HEK293 (cell line): ENCODE results near the gene CRYBB1.
A peak's percentile ranks its signal among the peaks of the same experiment; 100 is the strongest.

Experiments
- CTCF ChIA-PET: fragments of 350-600 bp; formaldehyde crosslinking; extraction: SDS; loops from one replicate; lab custom pipeline; 2021; ENCODE audit warnings: antibody characterized with exemption; lab: Yijun Ruan, JAX
- POLR2A ChIA-PET: fragments of 300-600 bp; formaldehyde crosslinking; extraction: SDS; loops from one replicate; lab custom pipeline; 2020; ENCODE audit warnings: antibody characterized with exemption, inconsistent platforms; lab: Yijun Ruan, JAX
- H3K27ac ChIP-seq: fragments of 200-500 bp; sonication (Bioruptor generic); 2 replicates; pipeline ENCODE4 v1.5.1; 2014; ENCODE audit warnings: low read depth, low read length, control low read depth, inconsistent platforms; ENCODE audit errors: extremely low read depth
- H3K36me3 ChIP-seq, 2 experiments: fragments of 200-500 bp in 1 of 2; sonication (Bioruptor generic) in 1 of 2; 1 replicate in 1 of 2; 2 replicates in 1 of 2; pipeline ENCODE4 v1.5.1; 2014 to 2017; ENCODE audit warnings: inconsistent platforms in 2 of 2, low read length in 2 of 2; ENCODE audit not compliant: control insufficient read depth in 2 of 2, insufficient read depth in 1 of 2
- H3K4me1 ChIP-seq: fragments of 200-500 bp; sonication (Bioruptor generic); 2 replicates; pipeline ENCODE4 v1.5.1; 2014; ENCODE audit warnings: mild to moderate bottlenecking, low read length, inconsistent platforms; ENCODE audit not compliant: control insufficient read depth, insufficient read depth
- H3K4me3 ChIP-seq: 2 replicates; pipeline ENCODE4 v1.5.1; 2011; ENCODE audit warnings: low read depth, mild to moderate bottlenecking, control low read depth, low read length, moderate library complexity
- H3K9me3 ChIP-seq: fragments of 200-500 bp; sonication (Bioruptor generic); 2 replicates; pipeline ENCODE4 v1.5.1; 2014; ENCODE audit warnings: low read depth, low read length, inconsistent platforms; ENCODE audit not compliant: control insufficient read depth, insufficient read depth
- BCL6B ChIP-seq: fragments of 450-650 bp; formaldehyde crosslinking; IDR thresholded peaks from 2 replicates; pipeline ENCODE4 v1.5.1; 2017; ENCODE audit warnings: missing biosample characterization, missing genetic modification characterization
- GFI1B ChIP-seq: fragments of 450-650 bp; formaldehyde crosslinking; IDR thresholded peaks from 2 replicates; pipeline ENCODE4 v1.5.1; 2016; ENCODE audit warnings: missing biosample characterization, missing genetic modification characterization
- PRDM10 ChIP-seq: fragments of 450-650 bp; formaldehyde crosslinking; IDR thresholded peaks from 2 replicates; pipeline ENCODE4 v1.5.1; 2016; ENCODE audit warnings: missing biosample characterization, missing genetic modification characterization
- PRDM4 ChIP-seq: fragments of 450-650 bp; formaldehyde crosslinking; IDR thresholded peaks from 2 replicates; pipeline ENCODE4 v1.5.1; 2017; ENCODE audit warnings: missing biosample characterization, missing genetic modification characterization
- WT1 ChIP-seq: fragments of 450-650 bp; formaldehyde crosslinking; IDR thresholded peaks from 2 replicates; pipeline ENCODE4 v1.5.1; 2016; ENCODE audit warnings: missing biosample characterization, missing genetic modification characterization
- ZBTB48 ChIP-seq: fragments of 450-650 bp; formaldehyde crosslinking; IDR thresholded peaks from 2 replicates; pipeline ENCODE4 v1.5.1; 2016; ENCODE audit warnings: missing biosample characterization, missing genetic modification characterization
- ZNF138 ChIP-seq: fragments of 450-650 bp; formaldehyde crosslinking; IDR thresholded peaks from 2 replicates; pipeline ENCODE4 v1.5.1; 2016; ENCODE audit warnings: missing biosample characterization, missing genetic modification characterization, borderline replicate concordance
- ZNF174 ChIP-seq: fragments of 450-650 bp; formaldehyde crosslinking; IDR thresholded peaks from 2 replicates; pipeline ENCODE4 v1.5.0; 2017; ENCODE audit warnings: missing biosample characterization, mild to moderate bottlenecking, missing genetic modification characterization
- ZNF311 ChIP-seq: fragments of 450-650 bp; formaldehyde crosslinking; IDR thresholded peaks from 2 replicates; pipeline ENCODE4 v1.5.1; 2017; ENCODE audit warnings: missing biosample characterization, missing genetic modification characterization, borderline replicate concordance
- ZNF341 ChIP-seq: fragments of 450-650 bp; formaldehyde crosslinking; IDR thresholded peaks from 2 replicates; pipeline ENCODE4; 2016; ENCODE audit warnings: low read depth, missing biosample characterization, missing genetic modification characterization
- ZNF350 ChIP-seq: fragments of 450-650 bp; formaldehyde crosslinking; IDR thresholded peaks from 2 replicates; pipeline ENCODE4 v1.5.0; 2017; ENCODE audit warnings: missing biosample characterization, mild to moderate bottlenecking, missing genetic modification characterization
- ZNF501 ChIP-seq: fragments of 450-650 bp; formaldehyde crosslinking; IDR thresholded peaks from 2 replicates; pipeline ENCODE4 v1.5.1; 2016; ENCODE audit warnings: missing biosample characterization, missing genetic modification characterization
- ZNF510 ChIP-seq: fragments of 450-650 bp; formaldehyde crosslinking; IDR thresholded peaks from 2 replicates; pipeline ENCODE4 v1.5.1; 2018; ENCODE audit warnings: mild to moderate bottlenecking, missing genetic modification characterization, missing biosample characterization; ENCODE audit not compliant: insufficient replicate concordance
- ZNF621 ChIP-seq: fragments of 450-650 bp; formaldehyde crosslinking; IDR thresholded peaks from 2 replicates; pipeline ENCODE4 v1.5.1; 2017; ENCODE audit warnings: missing biosample characterization, missing genetic modification characterization
- ZNF623 ChIP-seq: fragments of 450-650 bp; formaldehyde crosslinking; IDR thresholded peaks from 2 replicates; pipeline ENCODE4 v1.5.1; 2016; ENCODE audit warnings: missing biosample characterization, missing genetic modification characterization
- ZNF664 ChIP-seq: fragments of 450-650 bp; formaldehyde crosslinking; IDR thresholded peaks from 2 replicates; pipeline ENCODE4 v1.5.1; 2016; ENCODE audit warnings: missing biosample characterization, missing genetic modification characterization
- ZNF701 ChIP-seq: fragments of 450-650 bp; formaldehyde crosslinking; IDR thresholded peaks from 2 replicates; pipeline ENCODE4 v1.5.1; 2016; ENCODE audit warnings: missing biosample characterization, missing genetic modification characterization
- ZNF768 ChIP-seq: fragments of 450-650 bp; formaldehyde crosslinking; IDR thresholded peaks from 2 replicates; pipeline ENCODE4 v1.5.1; 2018; ENCODE audit warnings: missing biosample characterization, mild to moderate bottlenecking, missing genetic modification characterization
- ZNF776 ChIP-seq: fragments of 450-650 bp; formaldehyde crosslinking; IDR thresholded peaks from 2 replicates; pipeline ENCODE4 v1.5.0; 2017; ENCODE audit warnings: missing biosample characterization, missing genetic modification characterization, borderline replicate concordance
- ZSCAN4 ChIP-seq: fragments of 450-650 bp; formaldehyde crosslinking; IDR thresholded peaks from 2 replicates; pipeline ENCODE4 v1.5.1; 2017; ENCODE audit warnings: missing biosample characterization, missing genetic modification characterization

Gene CRYBB1

GRCh38 chr22:26608129-26608528, 9.7 kb downstream of the CRYBB1 start:
- H3K4me3 ChIP-seq, result no peak overlapping the region
- H3K36me3 ChIP-seq, result no peaks in the 10 kb centered on the region
- H3K27ac ChIP-seq, result no peak overlapping the region
- CTCF ChIA-PET, result no interaction called here
- POLR2A ChIA-PET, result no interaction called here
- peak; percentile 62; the same call in 1 of the 2 replicates for TF ChIP-seq ZNF664 (tag by site-specific recombination)
- TF ChIP-seq ZNF768 (tag by site-specific recombination), result peak; percentile 86
- no peak for TF ChIP-seq ZNF510 (tag by site-specific recombination)
- H3K9me3 ChIP-seq, result no peaks in the 10 kb centered on the region
- H3K4me1 ChIP-seq, result no peaks in the 10 kb centered on the region

GRCh38 chr22:26606611-26607010, 11.2 kb downstream of the CRYBB1 start:
- TF ChIP-seq ZNF174 (tag by site-specific recombination) (no peak), BCL6B (tag by site-specific recombination) (no peak), ZNF621 (no peak), WT1 (no peak), ZNF501 (tag by site-specific recombination) (no peak), ZNF623 (no peak), GFI1B (tag by site-specific recombination) (no peak), ZNF776 (tag by site-specific recombination) (no peak), ZNF311 (tag by site-specific recombination) (no peak), ZNF350 (tag by site-specific recombination) (no peak), ZNF341 (no peak), ZSCAN4 (tag by site-specific recombination) (no peak), PRDM4 (tag by site-specific recombination) (no peak), ZNF701 (tag by site-specific recombination) (no peak), ZBTB48 (tag by site-specific recombination) (no peak), PRDM10 (no peak), ZNF138 (no peak)
- Histone ChIP-seq H3K4me1 (no peaks in the 10 kb centered on the region), H3K36me3 (no peaks in the 10 kb centered on the region), H3K4me3 (no peak overlapping the region), H3K9me3 (no peaks in the 10 kb centered on the region), H3K27ac (no peak overlapping the region)
- ChIA-PET POLR2A (no interaction called here), CTCF (interaction anchor here (0.7 to 0.8 kb wide), 2 partner anchors 39 to 210 kb away, joined by 3 to 4 read pairs; no protein-coding TSS in a partner anchor)
